Esophagus muscularis mucosa (tissue), 4 donors: ENCODE data around the gene GRID1.

ENCODE experiments used
- EP300 ChIP-seq: sonication (generic); formaldehyde crosslinking; IDR thresholded peaks from one replicate; pipeline ENCODE4 v1.6.1; 2017; ENCODE audit warnings: antibody characterized with exemption
- POLR2A ChIP-seq: fragments of 450-650 bp; IDR thresholded peaks from one replicate; pipeline ENCODE4 v1.6.1; 2017; ENCODE audit warnings: antibody characterized with exemption, moderate library complexity, mild to moderate bottlenecking, low read depth
- TF ChIP-seq, protein P1 (sequence below), 3 experiments: fragments of 200-600 bp in 2 of 3; fragments of 450-650 bp in 1 of 3; sonication (generic) in 2 of 3; IDR thresholded peaks; one replicate each; pipeline ENCODE4 v1.5.1; 2017 to 2019; ENCODE audit warnings: antibody characterized with exemption in 3 of 3, mild to moderate bottlenecking in 2 of 3, moderate library complexity in 1 of 3

DNA sequence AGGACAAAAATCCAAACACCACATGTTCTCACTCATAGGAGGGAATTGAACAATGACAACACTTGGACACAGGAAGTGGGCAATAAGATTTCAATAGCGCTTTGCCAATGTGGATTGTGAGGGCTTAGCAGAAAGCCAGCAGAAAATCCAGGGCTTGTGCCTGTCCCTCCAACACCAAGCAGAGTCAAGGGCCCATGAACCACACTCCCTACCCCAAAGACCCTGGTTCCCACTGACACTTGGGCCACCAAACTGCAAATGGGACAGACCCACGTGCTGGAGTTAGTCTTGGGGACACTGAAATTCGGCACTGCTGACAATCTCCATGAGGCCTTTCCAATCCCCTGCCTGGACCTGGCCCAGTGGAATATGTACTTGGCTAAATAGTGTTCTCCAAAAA lies 67.0 kb downstream of the GRID1 start:
- TF ChIP-seq, protein P1, sequence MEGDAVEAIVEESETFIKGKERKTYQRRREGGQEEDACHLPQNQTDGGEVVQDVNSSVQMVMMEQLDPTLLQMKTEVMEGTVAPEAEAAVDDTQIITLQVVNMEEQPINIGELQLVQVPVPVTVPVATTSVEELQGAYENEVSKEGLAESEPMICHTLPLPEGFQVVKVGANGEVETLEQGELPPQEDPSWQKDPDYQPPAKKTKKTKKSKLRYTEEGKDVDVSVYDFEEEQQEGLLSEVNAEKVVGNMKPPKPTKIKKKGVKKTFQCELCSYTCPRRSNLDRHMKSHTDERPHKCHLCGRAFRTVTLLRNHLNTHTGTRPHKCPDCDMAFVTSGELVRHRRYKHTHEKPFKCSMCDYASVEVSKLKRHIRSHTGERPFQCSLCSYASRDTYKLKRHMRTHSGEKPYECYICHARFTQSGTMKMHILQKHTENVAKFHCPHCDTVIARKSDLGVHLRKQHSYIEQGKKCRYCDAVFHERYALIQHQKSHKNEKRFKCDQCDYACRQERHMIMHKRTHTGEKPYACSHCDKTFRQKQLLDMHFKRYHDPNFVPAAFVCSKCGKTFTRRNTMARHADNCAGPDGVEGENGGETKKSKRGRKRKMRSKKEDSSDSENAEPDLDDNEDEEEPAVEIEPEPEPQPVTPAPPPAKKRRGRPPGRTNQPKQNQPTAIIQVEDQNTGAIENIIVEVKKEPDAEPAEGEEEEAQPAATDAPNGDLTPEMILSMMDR (IDR thresholded peaks at IDR 0.05): no peak
- no peak for TF ChIP-seq EP300
- TF ChIP-seq POLR2A: no peak
